GM13976 (cell line): Measurements from ENCODE around the gene MAGI3.
"Not testable (repeated sequence)": the region's sequence is repeated elsewhere in the genome, so short reads cannot be mapped to it uniquely, and the experiment has no call there.

Experiments
- DNase-seq: peaks from one replicate; pipeline ENCODE4 v3.0.0; 2012; ENCODE audit warnings: low spot score
- in situ Hi-C: fragments of 300-500 bp; cut with MboI; formaldehyde crosslinking; loops from one replicate; pipeline ENCODE4 v1.12.0; 2022; ENCODE audit warnings: low sequenced_read_pairs, mixed read lengths, inconsistent platforms; ENCODE audit not compliant: unreplicated experiment
- TF ChIP-seq, protein P1 (sequence below): IDR thresholded peaks from 2 replicates; pipeline ENCODE4 v1.5.1; 2012; ENCODE audit warnings: borderline replicate concordance, mild to moderate bottlenecking; ENCODE audit not compliant: insufficient read depth; ENCODE audit errors: extremely low read depth, missing control alignments, control extremely low read depth

Gene MAGI3

DNA sequence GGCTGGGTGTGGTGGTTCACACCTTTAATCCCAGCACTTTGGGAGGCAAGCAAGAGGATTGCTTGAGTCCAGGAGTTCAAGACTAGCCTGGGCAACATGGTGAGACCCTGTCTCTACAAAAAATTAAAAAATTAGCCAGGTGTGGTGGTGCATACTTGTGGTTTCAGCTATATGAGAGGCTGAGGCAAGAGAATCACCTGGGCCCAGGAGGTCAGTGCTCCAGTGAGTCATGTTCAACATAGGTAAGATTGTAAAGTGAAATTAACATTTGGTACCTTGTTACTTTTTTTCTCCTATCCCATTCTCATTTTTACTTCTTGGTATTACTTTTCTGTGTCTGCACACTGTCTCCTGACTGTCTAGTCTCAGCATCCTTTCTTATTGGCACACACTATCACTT lies 19.0 kb downstream of the MAGI3 start:
- TF ChIP-seq, protein P1, sequence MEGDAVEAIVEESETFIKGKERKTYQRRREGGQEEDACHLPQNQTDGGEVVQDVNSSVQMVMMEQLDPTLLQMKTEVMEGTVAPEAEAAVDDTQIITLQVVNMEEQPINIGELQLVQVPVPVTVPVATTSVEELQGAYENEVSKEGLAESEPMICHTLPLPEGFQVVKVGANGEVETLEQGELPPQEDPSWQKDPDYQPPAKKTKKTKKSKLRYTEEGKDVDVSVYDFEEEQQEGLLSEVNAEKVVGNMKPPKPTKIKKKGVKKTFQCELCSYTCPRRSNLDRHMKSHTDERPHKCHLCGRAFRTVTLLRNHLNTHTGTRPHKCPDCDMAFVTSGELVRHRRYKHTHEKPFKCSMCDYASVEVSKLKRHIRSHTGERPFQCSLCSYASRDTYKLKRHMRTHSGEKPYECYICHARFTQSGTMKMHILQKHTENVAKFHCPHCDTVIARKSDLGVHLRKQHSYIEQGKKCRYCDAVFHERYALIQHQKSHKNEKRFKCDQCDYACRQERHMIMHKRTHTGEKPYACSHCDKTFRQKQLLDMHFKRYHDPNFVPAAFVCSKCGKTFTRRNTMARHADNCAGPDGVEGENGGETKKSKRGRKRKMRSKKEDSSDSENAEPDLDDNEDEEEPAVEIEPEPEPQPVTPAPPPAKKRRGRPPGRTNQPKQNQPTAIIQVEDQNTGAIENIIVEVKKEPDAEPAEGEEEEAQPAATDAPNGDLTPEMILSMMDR, result no peak
- in situ Hi-C loops, result no loop called here
- no peak for DNase-seq

DNA sequence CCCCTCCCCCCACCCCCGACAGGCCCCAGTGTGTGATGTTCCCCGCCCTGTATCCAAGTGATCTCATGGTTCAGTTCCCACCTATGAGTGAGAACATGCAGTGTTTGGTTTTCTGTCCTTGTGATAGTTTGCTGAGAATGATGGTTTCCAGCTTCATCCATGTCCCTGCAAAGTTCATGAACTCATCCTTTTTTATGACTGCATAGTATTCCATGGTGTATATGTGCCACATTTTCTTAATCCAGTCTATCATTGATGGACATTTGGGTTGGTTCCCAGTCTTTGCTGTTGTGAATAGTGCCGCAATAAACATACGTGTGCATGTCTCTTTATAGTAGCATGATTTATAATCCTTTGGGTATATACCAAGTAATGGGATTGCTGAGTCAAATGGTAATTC lies 21.7 kb downstream of the MAGI3 start:
- in situ Hi-C loops, DNase-seq: not testable (repeated sequence)

DNA sequence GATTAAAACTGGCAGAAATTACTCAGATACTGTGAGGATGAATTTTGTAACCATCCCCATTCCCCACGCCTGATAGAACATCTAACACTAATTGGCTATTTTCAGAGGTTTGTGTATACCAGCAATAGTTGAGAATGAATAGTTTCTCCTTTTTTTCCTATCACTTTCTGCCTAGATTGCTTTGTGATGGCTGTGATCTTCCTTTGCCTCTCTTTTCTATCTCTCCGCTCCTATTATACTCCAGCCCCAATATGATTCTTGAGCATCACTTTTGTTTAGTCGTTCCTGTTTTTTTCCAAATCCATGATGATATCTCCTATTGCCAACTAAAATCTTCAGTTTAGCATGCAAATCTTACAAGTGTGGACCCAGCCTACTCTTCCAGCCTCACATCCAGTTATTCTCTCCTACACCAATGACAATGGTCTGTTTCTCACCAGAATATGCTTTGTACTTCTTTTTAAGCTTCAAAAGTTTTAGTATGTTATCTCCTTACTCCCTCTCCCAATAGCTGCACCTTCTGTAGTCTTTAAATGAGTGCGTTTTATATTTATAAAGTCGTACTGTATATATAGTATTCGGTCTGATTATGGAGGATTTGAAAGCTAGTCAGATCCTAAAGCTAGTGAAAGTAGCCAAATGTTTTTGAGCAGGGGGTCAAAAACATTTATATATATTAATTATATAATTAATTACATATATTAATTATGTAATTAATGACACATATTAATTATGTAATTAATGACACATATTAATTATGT lies 25.2 kb downstream of the MAGI3 start:
- DNase-seq, result no peak
- in situ Hi-C loops, result no loop called here
- TF ChIP-seq, protein P1, result no peak

DNA sequence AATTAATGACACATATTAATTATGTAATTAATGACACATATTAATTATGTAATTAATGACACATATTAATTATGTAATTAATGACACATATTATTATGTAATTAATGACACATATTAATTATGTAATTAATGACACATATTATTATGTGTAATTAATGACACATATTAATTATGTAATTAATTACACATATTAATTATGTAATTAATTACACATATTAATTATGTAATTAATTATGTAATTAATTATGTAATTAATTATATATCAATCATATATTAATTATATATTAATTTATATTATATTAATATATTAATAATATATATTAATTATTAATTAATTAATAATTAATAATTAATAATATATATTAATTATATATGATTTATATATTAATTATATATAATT lies 25.8 kb downstream of the MAGI3 start:
- DNase-seq, in situ Hi-C loops: not testable (repeated sequence)

DNA sequence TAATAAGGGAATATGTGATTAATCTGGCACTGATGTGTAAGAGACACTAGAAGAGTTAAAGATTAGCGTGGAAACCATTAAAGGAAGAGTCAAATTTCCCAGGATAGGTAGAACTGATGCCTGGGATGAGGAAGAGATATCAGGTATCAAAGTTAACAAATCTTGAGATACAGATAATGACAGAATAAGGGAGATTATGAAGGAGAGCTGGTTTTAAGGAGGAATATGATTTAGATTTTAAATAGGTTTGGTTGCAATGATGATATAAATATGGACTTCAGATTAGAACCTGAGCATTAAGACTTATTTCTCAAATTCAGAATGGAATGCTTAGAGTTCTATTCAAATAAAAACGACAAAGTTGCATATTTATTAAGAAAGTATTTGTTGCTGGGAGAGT lies 26.2 kb downstream of the MAGI3 start:
- DNase-seq, result no peak
- in situ Hi-C loops, result no loop called here
- TF ChIP-seq, protein P1, result no peak

DNA sequence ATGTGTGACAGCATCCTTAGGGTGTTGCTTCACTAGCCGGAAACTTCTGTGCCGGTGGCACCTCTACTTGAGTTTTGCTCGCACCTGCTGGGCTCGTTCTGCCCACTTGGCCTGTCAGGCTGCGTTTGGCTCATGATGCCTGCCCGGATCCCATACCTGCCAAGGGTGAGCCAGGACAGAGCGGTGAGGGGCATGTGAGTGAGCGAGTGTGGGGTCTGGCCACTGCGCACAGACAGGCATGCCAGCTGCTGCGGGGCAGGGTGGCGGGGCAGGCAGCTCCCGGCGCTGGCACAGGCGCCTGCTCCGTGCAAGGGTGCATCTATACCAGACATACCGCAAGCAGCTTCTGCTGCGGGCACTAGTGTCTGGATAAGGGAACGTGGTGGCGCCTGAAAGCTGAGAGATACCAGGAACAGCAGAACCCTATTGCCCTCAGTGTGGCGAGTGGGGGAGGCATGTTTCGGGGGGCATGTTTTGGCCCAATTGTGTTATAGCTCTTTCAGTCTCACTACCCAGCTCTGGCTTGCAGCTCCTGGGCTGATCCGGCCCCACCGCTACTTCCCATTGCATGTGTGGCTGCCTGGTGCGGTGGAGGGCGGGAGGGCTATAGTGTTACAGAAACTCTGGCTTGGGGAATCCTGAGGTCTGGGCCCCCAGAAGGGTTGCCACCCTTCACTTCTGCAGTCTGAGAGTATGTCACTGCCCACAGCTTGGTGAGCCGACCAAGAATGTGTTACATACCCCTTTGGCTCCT lies 32.2 kb downstream of the MAGI3 start:
- TF ChIP-seq, protein P1, result no peak
- in situ Hi-C loops, result no loop called here
- DNase-seq, result no peak

DNA sequence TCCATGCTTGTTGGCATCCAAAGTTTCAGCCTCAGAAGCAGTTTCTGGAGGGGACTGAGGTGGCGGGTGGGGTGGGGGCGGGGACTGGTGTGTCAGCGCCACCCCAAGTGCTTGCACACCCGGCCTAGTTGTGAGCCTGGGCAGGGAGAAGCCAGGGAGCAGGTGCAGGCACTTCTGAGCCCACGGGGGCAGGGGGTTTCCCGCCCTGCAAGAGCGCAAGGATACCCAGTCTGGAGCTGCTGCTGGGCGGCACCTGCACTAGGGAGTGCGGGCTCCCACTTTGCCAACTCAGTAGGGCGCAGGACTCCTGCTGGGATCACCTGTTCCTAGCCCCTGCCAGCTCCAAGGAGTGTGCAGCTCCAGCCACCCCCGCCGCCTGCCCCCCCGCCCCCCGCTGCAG lies 33.5 kb downstream of the MAGI3 start:
- TF ChIP-seq, protein P1, result no peak
- in situ Hi-C loops, result no loop called here
- no peak for DNase-seq
